Measurements from ENCODE around the gene CCDC183. TPM values are rescaled to one million over a fixed set of nuclear protein-coding genes. Genes with fewer than 3 reads are reported as not detected.
A peak's percentile ranks its signal among the peaks of the same experiment; 100 is the strongest.
"Not testable (repeated sequence)": the region's sequence is repeated elsewhere in the genome, so short reads cannot be mapped to it uniquely, and the experiment has no call there.

CCDC183 gene
- total and polyA plus RNA-seq, 10 donors, result 0.41 to 1.6 (median 0.69) TPM

DNA sequence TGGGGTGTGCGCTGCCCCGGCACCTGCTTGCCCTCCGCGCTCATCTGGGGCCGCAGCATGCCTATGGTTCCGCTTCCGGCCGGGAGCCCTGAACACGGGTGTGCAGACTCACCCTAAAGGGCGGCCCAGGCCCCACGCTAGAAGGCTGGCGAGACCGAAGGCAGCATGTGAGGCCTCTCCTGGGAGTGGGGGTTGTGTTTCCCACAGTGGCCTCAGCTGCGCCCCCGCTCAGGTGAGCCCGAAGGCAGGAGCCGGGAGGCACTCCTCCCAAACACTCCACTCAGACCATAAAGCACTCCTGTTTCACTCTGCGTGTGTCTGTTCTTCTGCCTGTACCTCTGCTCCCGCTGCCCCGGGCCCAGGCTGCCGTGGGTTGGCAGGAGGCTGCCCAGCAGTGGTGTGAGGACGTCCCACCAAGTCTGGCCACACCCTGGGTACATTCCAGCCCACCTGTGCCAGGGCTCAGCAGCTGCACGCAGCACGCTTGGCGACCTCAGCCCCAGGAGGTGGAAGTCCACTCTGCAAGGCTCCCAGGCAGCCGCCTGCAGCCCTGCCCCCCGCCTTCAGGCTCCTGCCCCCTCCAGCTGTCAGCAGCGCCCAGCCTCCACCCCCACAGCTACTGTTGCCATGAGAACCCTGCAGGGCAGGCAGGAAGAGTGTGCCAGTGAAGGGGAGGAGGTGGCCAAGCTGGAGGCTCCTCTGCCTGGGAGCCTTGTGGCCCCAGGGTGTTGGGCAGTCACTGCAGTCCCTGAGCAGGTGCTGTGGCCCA is 44.9 kb downstream of the CCDC183 start:
- Histone ChIP-seq H3K27ac (peak overlapping the region in 5 of 8 donors; percentile 7 to 90 (median 38)), H3K4me3 (no peak overlapping the region)
- 63 to 80% (median 71%) methylated on average over 12 to 28 of the region's 28 CpGs for WGBS, 5 donors

DNA sequence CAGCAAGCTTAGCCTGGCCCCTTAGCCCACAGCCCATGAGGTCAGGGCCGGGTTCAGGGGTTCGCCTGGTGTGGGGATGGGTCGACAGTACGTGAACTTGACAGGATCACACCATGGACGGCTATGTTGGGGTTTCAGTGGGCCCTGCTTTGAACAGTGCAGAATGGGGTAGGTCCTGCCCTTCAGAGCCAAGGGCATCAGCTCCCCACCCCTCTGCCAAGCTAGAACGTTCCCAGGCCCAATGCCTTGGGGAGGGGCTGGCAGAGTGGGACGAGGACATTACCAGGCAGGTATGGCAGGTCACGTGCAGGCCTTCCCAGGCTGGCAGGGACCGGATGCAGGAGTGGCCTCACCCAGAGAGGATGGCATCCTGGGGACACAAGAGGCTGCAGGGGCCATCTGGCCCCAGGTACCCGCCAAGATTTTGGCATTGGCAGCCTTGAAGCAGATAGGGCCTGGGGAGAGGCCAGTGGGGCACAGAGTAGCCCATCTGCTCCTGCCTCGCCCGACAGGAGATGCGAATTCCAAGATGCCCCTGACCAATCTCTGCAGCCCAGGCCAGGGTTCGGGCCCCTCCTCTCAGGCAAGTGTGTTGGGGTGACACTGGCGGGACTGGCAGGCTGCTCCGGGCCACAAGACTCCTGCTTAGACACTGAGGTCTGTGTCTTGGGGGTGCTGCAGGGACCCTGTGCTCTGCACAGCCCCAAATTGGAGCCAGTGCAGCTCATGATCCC is 45.7 kb downstream of the CCDC183 start:
- 7 to 56% (median 49%) methylated on average over 3 to 16 of the region's 16 CpGs for WGBS, 5 donors
- not testable (repeated sequence) for DNase-seq, H3K9me3 ChIP-seq
- peaks cover 27 to 72% (median 57%) of the 10 kb centered on the region in 6 donors for H3K4me1 ChIP-seq
- H3K27me3 ChIP-seq (replicated peaks in 1 of 7), result peaks cover 0 to 39% (median 30%) of the 10 kb centered on the region in 7 donors
- peak overlapping the region in 6 of 8 donors; percentile 55 to 90 (median 86) for H3K27ac ChIP-seq
- intact Hi-C loops (cut with DNase I; ENCODE audit: low total_unique reads), result loop anchor here (10.0 kb wide), 1 partner anchor 103 kb away; the partner anchor contains the start of genes C8G and FBXW5
- H3K36me3 ChIP-seq, result peaks cover 0 to 63% (median 28%) of the 10 kb centered on the region in 6 donors
- H3K4me3 ChIP-seq, result peak overlapping the region; percentile 55 to 95 (median 65)

More for the DNA sequence above, 44.9 kb downstream of the CCDC183 start:
- peaks cover 0 to 66% (median 32%) of the 10 kb centered on the region in 6 donors for H3K36me3 ChIP-seq
- intact Hi-C loops (cut with DNase I; ENCODE audit: low total_unique reads), result loop anchor here (10.0 kb wide), 1 partner anchor 104 kb away; the partner anchor contains the start of genes C8G and FBXW5
- no peaks in the 10 kb centered on the region for H3K9me3 ChIP-seq
- TF ChIP-seq POLR2AphosphoS5 (IDR thresholded peaks at IDR 0.05), result peak in 2 of 3 donors; percentile 28 to 33
- TF ChIP-seq POLR2A (IDR thresholded peaks at IDR 0.05), result no peak
- H3K4me1 ChIP-seq, result peaks cover 27 to 65% (median 51%) of the 10 kb centered on the region in 6 donors
- peaks cover 0 to 31% (median 22%) of the 10 kb centered on the region in 7 donors for H3K27me3 ChIP-seq (replicated peaks in 1 of 7)
- no peak for DNase-seq

- Histone ChIP-seq H3K4me1 (peaks cover 32 to 78% (median 63%) of the 10 kb centered on the region in 6 donors), H3K4me3 (peak within 1 kb of the TSS; percentile 55 to 95 (median 65)), H3K36me3 (peaks cover 0 to 56% (median 28%) of the 10 kb centered on the region in 6 donors), H3K27ac (peak within 1 kb of the TSS; percentile 55 to 90 (median 83)), H3K27me3 (replicated peaks in 1 of 7) (peaks cover 0 to 45% (median 36%) of the 10 kb centered on the region in 7 donors)
- TF ChIP-seq POLR2AphosphoS5 (IDR thresholded peaks at IDR 0.05), result peak; percentile 69 to 87 (median 80)
- TF ChIP-seq, protein P1, sequence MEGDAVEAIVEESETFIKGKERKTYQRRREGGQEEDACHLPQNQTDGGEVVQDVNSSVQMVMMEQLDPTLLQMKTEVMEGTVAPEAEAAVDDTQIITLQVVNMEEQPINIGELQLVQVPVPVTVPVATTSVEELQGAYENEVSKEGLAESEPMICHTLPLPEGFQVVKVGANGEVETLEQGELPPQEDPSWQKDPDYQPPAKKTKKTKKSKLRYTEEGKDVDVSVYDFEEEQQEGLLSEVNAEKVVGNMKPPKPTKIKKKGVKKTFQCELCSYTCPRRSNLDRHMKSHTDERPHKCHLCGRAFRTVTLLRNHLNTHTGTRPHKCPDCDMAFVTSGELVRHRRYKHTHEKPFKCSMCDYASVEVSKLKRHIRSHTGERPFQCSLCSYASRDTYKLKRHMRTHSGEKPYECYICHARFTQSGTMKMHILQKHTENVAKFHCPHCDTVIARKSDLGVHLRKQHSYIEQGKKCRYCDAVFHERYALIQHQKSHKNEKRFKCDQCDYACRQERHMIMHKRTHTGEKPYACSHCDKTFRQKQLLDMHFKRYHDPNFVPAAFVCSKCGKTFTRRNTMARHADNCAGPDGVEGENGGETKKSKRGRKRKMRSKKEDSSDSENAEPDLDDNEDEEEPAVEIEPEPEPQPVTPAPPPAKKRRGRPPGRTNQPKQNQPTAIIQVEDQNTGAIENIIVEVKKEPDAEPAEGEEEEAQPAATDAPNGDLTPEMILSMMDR (IDR thresholded peaks at IDR 0.05 in 8 of 11, conservative IDR thresholded peaks at IDR 0.05 in 3 of 11), result peak; percentile 70 to 97 (median 93)
- not testable (repeated sequence) for H3K9me3 ChIP-seq
- 0 to 1% (median 1%) methylated on average over 2 to 24 of the region's 27 CpGs for WGBS, 5 donors
- DNase-seq, result peak; percentile 94
- intact Hi-C loops (cut with DNase I; ENCODE audit: low total_unique reads), result loop anchor here (10.0 kb wide), 1 partner anchor 102 kb away; the partner anchor contains the start of genes C8G and FBXW5
Observed at GRCh38 chr9:136842380-136842948, 46.3 kb downstream of the CCDC183 start, which contains the start of gene AJM1. Gene AJM1, plus strand, starts transcription at chr9:136842478. Its CDS starts 1,937 bp downstream, at chr9:136844415.

GRCh38 chr9:136843159-136843800 is 47.1 kb downstream of the CCDC183 start:
- H3K4me1 ChIP-seq, result peaks cover 38 to 87% (median 71%) of the 10 kb centered on the region in 6 donors
- not testable (repeated sequence) for H3K9me3 ChIP-seq, DNase-seq
- H3K27me3 ChIP-seq (replicated peaks in 1 of 7), result peaks cover 0 to 53% (median 44%) of the 10 kb centered on the region in 7 donors
- H3K4me3 ChIP-seq, result peak overlapping the region in 7 of 8 donors; percentile 55 to 95 (median 65)
- peaks cover 0 to 48% (median 22%) of the 10 kb centered on the region in 6 donors for H3K36me3 ChIP-seq
- peak overlapping the region in 5 of 8 donors; percentile 81 to 90 (median 87) for H3K27ac ChIP-seq
- intact Hi-C loops (cut with DNase I; ENCODE audit: low total_unique reads), result loop anchor here (10.0 kb wide), 1 partner anchor 102 kb away; the partner anchor contains the start of genes C8G and FBXW5
- WGBS, 5 donors, result 8 to 19% (median 12%) methylated on average over 11 to 20 of the region's 21 CpGs

Data from spleen (tissue), 11 donors.